Neural progenitor cell (in vitro differentiated cells): ENCODE data around the gene HVCN1. TPM values are rescaled to one million over a fixed set of nuclear protein-coding genes. Genes with fewer than 3 reads are reported as not detected.

Experiments used
- DNase-seq: peaks from one replicate; pipeline ENCODE4 v3.0.0-alpha.2; 2016; ENCODE audit warnings: low spot score
- H2AFZ ChIP-seq: fragments of 200-600 bp; sonication (generic); replicated peaks from 2 replicates; pipeline ENCODE4 v1.6.1; 2016; ENCODE audit warnings: antibody characterized with exemption
- H3F3A ChIP-seq: fragments of 200-600 bp; sonication (generic); 2 replicates; pipeline ENCODE4 v1.6.1; 2016; ENCODE audit warnings: antibody characterized with exemption, low read depth
- H3K27ac ChIP-seq: fragments of 200-600 bp; sonication (generic); 2 replicates; pipeline ENCODE4 v1.5.1; 2016; ENCODE audit warnings: mild to moderate bottlenecking
- H3K27me3 ChIP-seq: fragments of 200-600 bp; sonication (generic); 2 replicates; pipeline ENCODE4 v1.6.1; 2016; ENCODE audit warnings: mild to moderate bottlenecking, moderate library complexity
- H3K36me3 ChIP-seq: fragments of 200-600 bp; sonication (generic); 2 replicates; pipeline ENCODE4 v1.5.1; 2016
- H3K4me1 ChIP-seq: fragments of 200-600 bp; sonication (generic); 2 replicates; pipeline ENCODE4 v1.6.1; 2016; ENCODE audit warnings: mixed run types
- H3K4me2 ChIP-seq: fragments of 200-600 bp; sonication (generic); 2 replicates; pipeline ENCODE4 v1.6.1; 2016
- H3K4me3 ChIP-seq: fragments of 200-600 bp; sonication (generic); 2 replicates; pipeline ENCODE4 v1.5.1; 2016
- H3K79me2 ChIP-seq: fragments of 200-600 bp; sonication (generic); 2 replicates; pipeline ENCODE4 v1.6.1; 2016; ENCODE audit warnings: low read depth
- H3K9ac ChIP-seq: fragments of 200-600 bp; sonication (generic); 2 replicates; pipeline ENCODE4 v1.6.1; 2016
- H3K9me3 ChIP-seq: fragments of 200-600 bp; sonication (generic); 2 replicates; pipeline ENCODE4 v1.5.1; 2016; ENCODE audit warnings: low read depth
- H4K20me1 ChIP-seq: fragments of 200-600 bp; sonication (generic); 2 replicates; pipeline ENCODE4 v1.6.1; 2016; ENCODE audit warnings: low read depth
- H3K27ac Mint-ChIP-seq: 3 replicates; pipeline ENCODE4 v1.8.0; 2021; ENCODE audit warnings: mixed read lengths
- H3K27me3 Mint-ChIP-seq: 2 replicates; pipeline ENCODE4 v1.8.0; 2022; ENCODE audit warnings: low read depth, mild to moderate bottlenecking, inconsistent platforms, moderate library complexity, mixed read lengths; ENCODE audit not compliant: insufficient read depth
- H3K36me3 Mint-ChIP-seq: 3 replicates; pipeline ENCODE4 v1.8.0; 2021; ENCODE audit warnings: mixed read lengths
- H3K4me1 Mint-ChIP-seq: 3 replicates; pipeline ENCODE4 v1.8.0; 2021; ENCODE audit warnings: mixed read lengths
- H3K4me3 Mint-ChIP-seq: 3 replicates; pipeline ENCODE4 v1.8.0; 2021; ENCODE audit warnings: mild to moderate bottlenecking, moderate library complexity, mixed read lengths
- H3K9me3 Mint-ChIP-seq: 3 replicates; pipeline ENCODE4 v1.8.0; 2020; ENCODE audit warnings: mixed read lengths
- EZH2 ChIP-seq: fragments of 200-600 bp; sonication (generic); IDR thresholded peaks from 2 replicates; pipeline ENCODE4 v1.6.1; 2017; ENCODE audit warnings: antibody characterized with exemption, mild to moderate bottlenecking, moderate library complexity
- EZH2phosphoT487 ChIP-seq: fragments of 200-600 bp; sonication (generic); IDR thresholded peaks from 2 replicates; pipeline ENCODE4 v1.6.1; 2017; ENCODE audit warnings: antibody characterized with exemption
- total RNA-seq: library from RNA; depleted of rRNA; stranded (reverse); fragments of >200 nt; gene quantifications from 2 replicates; pipeline ENCODE4 v1.2.3, GENCODE V29; 2015; ENCODE audit warnings: low replicate concordance
- TF ChIP-seq, protein P1 (sequence below): fragments of 200-600 bp; sonication (generic); IDR thresholded peaks from 2 replicates; pipeline ENCODE4 v1.5.1; 2017; ENCODE audit warnings: antibody characterized with exemption, mild to moderate bottlenecking

HVCN1 gene
- total RNA-seq, 1 donor from 2014 or later = 16.4 TPM

GRCh38 chr12:110687396-110688169 lies 1.3 kb downstream of the HVCN1 start:
- DNase-seq = no peak
- Mint-ChIP-seq H3K4me1 (peaks cover 11% of the 10 kb centered on the region), H3K27me3 (peaks cover 17% of the 10 kb centered on the region), H3K4me3 (peak overlapping the region; percentile 83), H3K27ac (no peak overlapping the region), H3K9me3 (peaks cover 6% of the 10 kb centered on the region), H3K36me3 (no peaks in the 10 kb centered on the region)
- no peaks in the 10 kb centered on the region for H3K9me3 ChIP-seq
- H2AFZ ChIP-seq = no peak overlapping the region
- peaks cover 19% of the 10 kb centered on the region for H3K27me3 ChIP-seq
- H3K4me3 ChIP-seq = no peak overlapping the region
- H4K20me1 ChIP-seq = no peaks in the 10 kb centered on the region
- TF ChIP-seq, protein P1, sequence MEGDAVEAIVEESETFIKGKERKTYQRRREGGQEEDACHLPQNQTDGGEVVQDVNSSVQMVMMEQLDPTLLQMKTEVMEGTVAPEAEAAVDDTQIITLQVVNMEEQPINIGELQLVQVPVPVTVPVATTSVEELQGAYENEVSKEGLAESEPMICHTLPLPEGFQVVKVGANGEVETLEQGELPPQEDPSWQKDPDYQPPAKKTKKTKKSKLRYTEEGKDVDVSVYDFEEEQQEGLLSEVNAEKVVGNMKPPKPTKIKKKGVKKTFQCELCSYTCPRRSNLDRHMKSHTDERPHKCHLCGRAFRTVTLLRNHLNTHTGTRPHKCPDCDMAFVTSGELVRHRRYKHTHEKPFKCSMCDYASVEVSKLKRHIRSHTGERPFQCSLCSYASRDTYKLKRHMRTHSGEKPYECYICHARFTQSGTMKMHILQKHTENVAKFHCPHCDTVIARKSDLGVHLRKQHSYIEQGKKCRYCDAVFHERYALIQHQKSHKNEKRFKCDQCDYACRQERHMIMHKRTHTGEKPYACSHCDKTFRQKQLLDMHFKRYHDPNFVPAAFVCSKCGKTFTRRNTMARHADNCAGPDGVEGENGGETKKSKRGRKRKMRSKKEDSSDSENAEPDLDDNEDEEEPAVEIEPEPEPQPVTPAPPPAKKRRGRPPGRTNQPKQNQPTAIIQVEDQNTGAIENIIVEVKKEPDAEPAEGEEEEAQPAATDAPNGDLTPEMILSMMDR = no peak
- peak; percentile 2 for TF ChIP-seq EZH2
- peaks cover 7% of the 10 kb centered on the region for H3F3A ChIP-seq
- peaks cover 9% of the 10 kb centered on the region for H3K4me1 ChIP-seq
- no peak overlapping the region for H3K4me2 ChIP-seq
- H3K27ac ChIP-seq = no peak overlapping the region
- no peaks in the 10 kb centered on the region for H3K79me2 ChIP-seq
- H3K36me3 ChIP-seq = no peaks in the 10 kb centered on the region
- no peak overlapping the region for H3K9ac ChIP-seq

GRCh38 chr12:110686294-110686903 lies 2.5 kb downstream of the HVCN1 start:
- TF ChIP-seq, protein P1 = no peak
- TF ChIP-seq EZH2 (no peak), EZH2phosphoT487 (no peak)
- H3K4me3 ChIP-seq = no peak overlapping the region
- no peak for DNase-seq
- no peaks in the 10 kb centered on the region for H3K79me2 ChIP-seq
- H2AFZ ChIP-seq = no peak overlapping the region
- peaks cover 19% of the 10 kb centered on the region for H3K27me3 ChIP-seq
- no peak overlapping the region for H3K9ac ChIP-seq
- Mint-ChIP-seq H3K27me3 (peaks cover 10% of the 10 kb centered on the region), H3K4me1 (peaks cover 11% of the 10 kb centered on the region), H3K4me3 (no peak overlapping the region), H3K9me3 (peaks cover 6% of the 10 kb centered on the region), H3K36me3 (no peaks in the 10 kb centered on the region), H3K27ac (peak overlapping the region; percentile 29)
- no peaks in the 10 kb centered on the region for H3K36me3 ChIP-seq
- H3F3A ChIP-seq = peaks cover 7% of the 10 kb centered on the region
- H3K9me3 ChIP-seq = no peaks in the 10 kb centered on the region
- no peaks in the 10 kb centered on the region for H4K20me1 ChIP-seq
- H3K4me1 ChIP-seq = peaks cover 9% of the 10 kb centered on the region
- no peak overlapping the region for H3K27ac ChIP-seq
- H3K4me2 ChIP-seq = no peak overlapping the region

GRCh38 chr12:110684312-110684836 lies 4.5 kb downstream of the HVCN1 start:
- Histone ChIP-seq H3K36me3 (no peaks in the 10 kb centered on the region), H3K27me3 (peaks cover 19% of the 10 kb centered on the region), H3K9ac (no peak overlapping the region), H3K9me3 (no peaks in the 10 kb centered on the region), H3F3A (no peaks in the 10 kb centered on the region), H2AFZ (no peak overlapping the region), H3K27ac (no peak overlapping the region), H4K20me1 (no peaks in the 10 kb centered on the region), H3K4me1 (peaks cover 2% of the 10 kb centered on the region), H3K79me2 (no peaks in the 10 kb centered on the region), H3K4me2 (no peak overlapping the region), H3K4me3 (no peak overlapping the region)
- Mint-ChIP-seq H3K36me3 (no peaks in the 10 kb centered on the region), H3K27ac (no peak overlapping the region), H3K4me1 (peaks cover under 1% of the 10 kb centered on the region), H3K27me3 (peaks cover 10% of the 10 kb centered on the region), H3K9me3 (peaks cover 6% of the 10 kb centered on the region), H3K4me3 (no peak overlapping the region)
- no peak for DNase-seq
- TF ChIP-seq, protein P1 = no peak
- TF ChIP-seq EZH2 (no peak), EZH2phosphoT487 (no peak)
